ENCODE measurements around the gene INTS7. TPM values are rescaled to one million over a fixed set of nuclear protein-coding genes. Genes with fewer than 3 reads are reported as not detected.

The INTS7 gene
- total and polyA plus RNA-seq, 9 of the 15 experiments (the other 6 are each of a cell fraction or from before 2014, with no cell fraction given), result 27.3 to 68.4 (median 40.4) TPM

DNA sequence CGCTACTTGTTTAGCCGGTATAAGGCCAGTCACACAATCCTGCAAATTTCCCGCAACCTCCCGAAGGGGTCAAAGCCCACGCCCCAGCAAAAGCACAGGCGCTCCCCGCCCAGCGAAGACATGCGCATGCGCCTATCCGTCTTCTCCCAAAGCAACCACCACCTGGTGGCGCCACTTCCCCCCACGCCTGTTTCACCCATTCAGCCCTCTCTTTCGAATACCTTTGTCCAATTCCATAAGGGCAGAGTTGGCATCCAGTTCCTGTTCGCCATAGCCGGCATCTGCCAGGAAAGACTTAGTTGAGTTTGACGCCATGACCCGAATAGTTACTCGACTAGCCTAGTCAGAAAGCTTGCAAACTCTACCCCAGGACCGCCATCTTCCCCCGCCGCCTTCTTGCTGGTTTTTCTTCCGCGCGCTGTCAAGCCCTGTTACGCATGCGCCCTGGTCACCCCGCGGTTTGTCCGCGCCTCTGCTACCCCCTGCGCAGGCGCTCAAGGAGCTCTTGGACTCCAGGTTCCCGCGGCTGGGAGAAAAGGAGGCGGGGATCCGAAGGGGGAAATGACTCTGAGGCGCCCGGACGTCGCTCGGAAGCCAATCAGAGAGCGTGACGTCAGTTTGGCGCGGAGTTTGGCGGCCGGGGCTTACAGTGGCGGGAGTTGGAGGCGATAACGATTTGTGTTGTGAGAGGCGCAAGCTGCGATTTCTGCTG lies at the start of gene INTS7, which contains the start of gene DTL (continued):
- TF ChIP-seq ZNF184 (CRISPR knock-in tag; IDR thresholded peaks at IDR 0.05), result no peak
- TF ChIP-seq SIN3A (IDR thresholded peaks at IDR 0.05; ENCODE audit: borderline replicate concordance in 2 of 2, control insufficient read depth in 1 of 2, low read depth in 2 of 2, low read length in 2 of 2), result peak; percentile 92 to 94; a peak in 3 of 4 replicates
- peak; percentile 83 for TF ChIP-seq POLR2AphosphoS5 (IDR thresholded peaks at IDR 0.05; ENCODE audit: control insufficient read depth, insufficient read depth, low read depth, low read length)
- peak; percentile 76 for TF ChIP-seq GTF2E2 (tag; IDR thresholded peaks at IDR 0.05)
- peak; percentile 93 for TF ChIP-seq PML (IDR thresholded peaks at IDR 0.05; ENCODE audit: low read length)
- no peak for TF ChIP-seq ZNF282 (CRISPR knock-in tag; IDR thresholded peaks at IDR 0.05)
- peak; percentile 43; the same call in 1 of the 2 replicates for TF ChIP-seq ZNF583 (CRISPR knock-in tag; IDR thresholded peaks at IDR 0.05)
- TF ChIP-seq ZBTB1 (CRISPR knock-in tag; IDR thresholded peaks at IDR 0.05; ENCODE audit: borderline replicate concordance, low read depth), result no peak
- TF ChIP-seq ZFP1 (CRISPR knock-in tag; IDR thresholded peaks at IDR 0.05), result no peak
- TF ChIP-seq ZBTB7A (IDR thresholded peaks at IDR 0.05; ENCODE audit: borderline replicate concordance, control insufficient read depth, low read depth, low read length), result peak; percentile 100
- no peak for TF ChIP-seq NCOA2 (IDR thresholded peaks at IDR 0.05; ENCODE audit: partially characterized antibody in 2 of 2)
- TF ChIP-seq GTF2F1 (IDR thresholded peaks at IDR 0.05; ENCODE audit: low read depth, low read length), result peak; percentile 67
- no peak for TF ChIP-seq HNRNPUL1 (IDR thresholded peaks at IDR 0.05; ENCODE audit: low read length)
- peak; percentile 92 for TF ChIP-seq PHF8 (IDR thresholded peaks at IDR 0.05; ENCODE audit: borderline replicate concordance, low read length)
- TF ChIP-seq POLR2B (IDR thresholded peaks at IDR 0.05; ENCODE audit: low read depth, partially characterized antibody), result peak; percentile 98
- no peak for TF ChIP-seq RREB1 (CRISPR knock-in tag; IDR thresholded peaks at IDR 0.05)
- TF ChIP-seq HMGN3 (IDR thresholded peaks at IDR 0.05; ENCODE audit: borderline replicate concordance, extremely low read depth, insufficient read length, low read depth, low read length), result peak; percentile 14
- TF ChIP-seq, protein P1, sequence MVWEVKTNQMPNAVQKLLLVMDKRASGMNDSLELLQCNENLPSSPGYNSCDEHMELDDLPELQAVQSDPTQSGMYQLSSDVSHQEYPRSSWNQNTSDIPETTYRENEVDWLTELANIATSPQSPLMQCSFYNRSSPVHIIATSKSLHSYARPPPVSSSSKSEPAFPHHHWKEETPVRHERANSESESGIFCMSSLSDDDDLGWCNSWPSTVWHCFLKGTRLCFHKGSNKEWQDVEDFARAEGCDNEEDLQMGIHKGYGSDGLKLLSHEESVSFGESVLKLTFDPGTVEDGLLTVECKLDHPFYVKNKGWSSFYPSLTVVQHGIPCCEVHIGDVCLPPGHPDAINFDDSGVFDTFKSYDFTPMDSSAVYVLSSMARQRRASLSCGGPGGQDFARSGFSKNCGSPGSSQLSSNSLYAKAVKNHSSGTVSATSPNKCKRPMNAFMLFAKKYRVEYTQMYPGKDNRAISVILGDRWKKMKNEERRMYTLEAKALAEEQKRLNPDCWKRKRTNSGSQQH (CRISPR knock-in tag; IDR thresholded peaks at IDR 0.05), result peak; percentile 99
- TF ChIP-seq NELFE (IDR thresholded peaks at IDR 0.05; ENCODE audit: insufficient read depth, insufficient read length), result no peak
- TF ChIP-seq ARID1B (IDR thresholded peaks at IDR 0.05), result peak; percentile 82
- peak; percentile 42; the same call in 1 of the 2 replicates for TF ChIP-seq LEF1 (IDR thresholded peaks at IDR 0.05)

Measured in K562 (cell line).